Stimulated activated CD4-positive, alpha-beta T cell treated with anti-CD3 and anti-CD28 coated beads, Interleukin-4, amount 100 ng/mL, for 24 hours (primary cell): ENCODE data around the gene ABL1.

Experiments
- DNase-seq: peaks from one replicate; pipeline ENCODE4 v3.0.0-alpha.2; 2020

Gene ABL1

GRCh38 chr9:130920762-130921299 lies 85.8 kb downstream of the ABL1 start:
- no peak for DNase-seq

- no peak for DNase-seq
Measured at GRCh38 chr9:130921300-130921988, 86.4 kb downstream of the ABL1 start.

DNA sequence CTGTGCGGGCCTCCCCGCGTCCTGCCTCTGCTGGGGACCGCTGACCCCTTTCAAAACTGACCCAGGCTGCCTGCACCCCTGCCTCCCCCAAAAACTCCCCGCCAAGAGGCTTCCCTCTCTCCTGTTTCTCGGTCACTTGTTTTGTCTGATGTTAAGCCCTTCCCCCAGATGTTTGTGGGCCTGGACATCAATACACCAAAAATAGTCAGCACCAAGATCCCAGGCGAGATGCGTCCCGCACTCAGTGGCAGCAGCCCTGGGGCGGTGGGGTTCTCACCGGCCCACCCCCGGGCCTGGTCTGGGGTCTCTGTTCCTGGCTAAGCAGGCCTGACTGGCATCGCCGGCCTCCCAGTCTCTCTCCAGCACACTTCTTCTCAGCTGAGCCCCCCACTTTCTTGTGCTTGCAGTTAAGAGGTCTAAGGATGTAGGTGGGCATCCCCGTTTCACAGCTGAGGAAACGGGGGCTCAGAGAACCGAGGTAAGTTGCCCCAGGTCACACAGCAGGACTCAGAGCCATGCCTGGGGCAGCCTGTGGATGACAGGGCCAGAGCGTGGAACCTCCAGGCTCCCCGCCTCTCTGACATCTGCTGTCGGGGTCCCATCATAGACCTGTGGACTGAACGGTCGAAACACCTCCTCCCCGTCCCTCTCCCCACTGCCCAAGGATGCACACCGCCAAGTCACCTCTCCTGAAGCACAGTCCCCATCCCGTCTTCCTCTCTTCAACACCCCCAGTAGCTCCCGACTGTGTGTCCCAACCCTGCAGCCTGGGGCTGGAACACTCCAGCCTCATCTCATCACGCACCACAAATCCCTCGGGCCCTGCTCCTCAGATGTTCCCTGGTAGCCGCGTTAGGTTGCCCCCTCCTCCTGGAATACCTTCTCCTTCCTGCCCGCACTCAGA lies 87.2 kb downstream of the ABL1 start:
- no peak for DNase-seq

DNA sequence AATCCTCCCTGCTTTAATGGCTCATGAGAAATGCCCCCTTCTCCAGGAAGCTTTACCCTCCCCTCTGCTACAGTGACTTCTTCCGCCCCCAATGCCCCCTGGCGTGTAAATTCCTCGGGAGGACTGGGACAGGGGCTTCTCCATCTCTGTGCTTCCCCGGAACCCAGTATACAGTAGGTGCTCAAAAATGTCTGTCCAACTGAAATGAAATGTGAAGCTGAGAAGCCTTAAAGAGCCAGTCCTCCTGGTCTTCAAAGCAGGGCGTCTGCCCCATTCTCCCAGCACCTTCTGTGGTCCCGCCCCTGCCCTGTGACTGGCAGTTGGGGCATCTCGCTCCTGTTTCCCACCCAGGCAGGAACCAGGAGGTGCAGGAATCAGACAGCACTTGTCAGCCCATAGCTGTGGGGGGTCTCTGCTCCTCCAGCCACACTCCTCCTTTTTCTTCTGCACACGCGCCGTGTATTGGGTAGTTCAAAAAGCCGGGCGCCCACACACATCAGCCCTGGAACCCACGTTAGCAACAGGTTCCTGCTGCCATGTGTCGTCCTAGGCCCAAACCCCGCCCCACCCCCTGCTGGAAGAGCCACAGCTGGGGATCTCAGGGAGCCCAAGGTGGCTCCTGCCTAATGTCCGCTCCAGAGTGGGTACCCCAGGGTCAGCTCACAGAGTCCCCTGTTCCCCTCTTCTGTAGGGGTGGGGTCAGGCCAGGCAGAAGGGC lies 88.0 kb downstream of the ABL1 start:
- no peak for DNase-seq

- no peak for DNase-seq
Measured at GRCh38 chr9:130923611-130924447, 88.8 kb downstream of the ABL1 start.

DNA sequence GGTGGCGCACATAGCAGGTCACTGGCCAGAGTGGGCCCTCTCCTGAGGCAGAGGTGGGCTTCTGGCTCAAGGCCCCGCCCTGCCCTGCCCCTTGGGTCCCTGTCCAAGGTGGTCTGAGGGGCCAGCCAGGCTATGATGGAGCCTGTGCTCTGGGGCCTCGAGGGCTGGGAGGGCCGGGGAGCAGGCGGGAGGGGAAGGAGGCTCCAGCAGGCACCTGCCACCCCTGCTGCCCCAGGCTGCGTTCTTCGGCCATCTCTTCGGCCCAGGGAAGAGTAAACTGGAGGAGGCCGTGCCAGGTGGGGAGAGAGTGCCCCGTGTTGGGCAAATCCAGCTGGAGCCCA lies 89.4 kb downstream of the ABL1 start:
- no peak for DNase-seq

DNA sequence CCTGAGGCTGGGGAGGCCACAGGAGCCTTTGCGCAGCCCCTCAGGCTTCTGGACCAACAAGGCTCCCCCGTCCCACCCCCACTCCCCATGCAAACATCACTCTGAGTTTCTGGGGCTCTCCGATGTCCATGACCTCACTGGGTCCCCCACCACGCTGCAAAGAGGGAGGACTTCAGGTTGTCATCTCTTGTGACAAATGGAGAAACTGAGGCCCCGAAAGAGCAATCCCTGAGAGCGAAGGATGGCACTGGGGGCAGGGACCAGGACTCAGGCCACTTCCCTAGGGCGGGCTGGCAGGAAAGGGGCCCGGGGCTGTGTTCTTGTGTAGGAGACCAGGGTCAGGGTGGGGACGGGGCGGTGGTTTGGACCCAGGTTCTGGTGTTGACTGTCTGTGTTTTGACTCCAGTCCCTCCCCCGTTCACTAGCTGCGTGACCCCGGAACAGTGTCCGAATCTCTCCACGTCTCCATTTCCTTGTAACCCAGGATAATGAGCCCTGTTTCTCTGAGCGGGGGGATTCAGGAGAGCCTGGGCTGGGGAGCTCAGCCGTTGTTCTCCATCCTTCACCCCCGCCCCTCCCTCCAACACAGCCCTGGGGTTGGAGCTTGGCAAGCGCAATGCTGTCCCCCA lies 90.1 kb downstream of the ABL1 start:
- DNase-seq: no peak

- DNase-seq: no peak
Measured at GRCh38 chr9:130927338-130927737, 92.3 kb downstream of the ABL1 start.

- no peak for DNase-seq
Measured at GRCh38 chr9:130927995-130928900, 93.2 kb downstream of the ABL1 start.

DNA sequence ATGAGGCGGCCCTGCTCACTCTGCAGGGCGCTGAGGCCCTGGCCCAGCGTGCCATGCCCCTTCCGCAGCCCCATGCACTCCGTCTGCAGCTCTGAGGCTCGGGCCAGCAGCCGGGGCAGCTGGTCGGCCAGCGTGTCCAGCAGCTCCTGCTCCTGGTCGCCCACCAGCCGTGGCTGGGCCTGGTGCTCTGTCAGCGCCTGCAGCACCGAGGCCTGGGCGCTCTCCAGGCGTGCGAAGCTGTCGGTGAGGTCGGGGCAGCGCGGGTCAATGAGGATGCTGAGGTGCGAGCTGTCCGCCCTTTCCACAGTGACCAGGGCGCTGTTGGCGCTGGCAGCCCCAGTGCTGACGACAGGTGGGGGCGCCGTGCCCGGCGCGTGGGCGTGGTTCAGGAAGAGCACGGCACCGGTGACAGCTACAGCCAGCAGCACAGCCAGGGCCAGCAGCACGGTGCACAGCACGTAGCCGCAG lies 94.6 kb downstream of the ABL1 start:
- DNase-seq: no peak

- no peak for DNase-seq
Measured at GRCh38 chr9:130930132-130930803, 95.2 kb downstream of the ABL1 start.

DNA sequence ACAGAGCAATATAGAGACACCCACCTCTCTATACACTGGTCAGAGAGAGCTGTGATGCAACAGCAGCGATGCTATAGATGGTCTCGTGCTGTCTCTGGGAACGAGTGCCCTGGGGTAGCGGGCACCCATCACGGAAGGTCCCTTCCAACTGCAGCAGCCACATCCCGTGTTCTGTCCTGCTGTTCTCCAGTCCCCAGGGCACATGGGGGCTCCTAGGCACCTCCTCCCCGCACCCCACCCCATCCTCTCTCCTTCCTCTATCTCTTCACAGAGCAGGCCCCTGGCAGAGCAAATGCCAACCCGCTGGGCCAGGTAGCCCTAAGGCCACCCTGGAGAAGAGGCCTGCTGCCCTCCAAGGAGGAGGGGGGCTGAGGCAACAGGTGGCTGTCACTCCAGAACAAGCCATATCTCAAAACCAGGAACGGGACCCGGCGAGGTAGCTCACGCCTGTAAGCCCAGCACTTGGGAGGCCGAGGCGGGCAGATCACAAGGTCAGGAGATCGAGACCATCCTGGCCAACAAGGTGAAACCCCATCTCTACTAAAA lies 95.8 kb downstream of the ABL1 start:
- no peak for DNase-seq

- no peak for DNase-seq
Measured at GRCh38 chr9:130931508-130932254, 96.6 kb downstream of the ABL1 start.

DNA sequence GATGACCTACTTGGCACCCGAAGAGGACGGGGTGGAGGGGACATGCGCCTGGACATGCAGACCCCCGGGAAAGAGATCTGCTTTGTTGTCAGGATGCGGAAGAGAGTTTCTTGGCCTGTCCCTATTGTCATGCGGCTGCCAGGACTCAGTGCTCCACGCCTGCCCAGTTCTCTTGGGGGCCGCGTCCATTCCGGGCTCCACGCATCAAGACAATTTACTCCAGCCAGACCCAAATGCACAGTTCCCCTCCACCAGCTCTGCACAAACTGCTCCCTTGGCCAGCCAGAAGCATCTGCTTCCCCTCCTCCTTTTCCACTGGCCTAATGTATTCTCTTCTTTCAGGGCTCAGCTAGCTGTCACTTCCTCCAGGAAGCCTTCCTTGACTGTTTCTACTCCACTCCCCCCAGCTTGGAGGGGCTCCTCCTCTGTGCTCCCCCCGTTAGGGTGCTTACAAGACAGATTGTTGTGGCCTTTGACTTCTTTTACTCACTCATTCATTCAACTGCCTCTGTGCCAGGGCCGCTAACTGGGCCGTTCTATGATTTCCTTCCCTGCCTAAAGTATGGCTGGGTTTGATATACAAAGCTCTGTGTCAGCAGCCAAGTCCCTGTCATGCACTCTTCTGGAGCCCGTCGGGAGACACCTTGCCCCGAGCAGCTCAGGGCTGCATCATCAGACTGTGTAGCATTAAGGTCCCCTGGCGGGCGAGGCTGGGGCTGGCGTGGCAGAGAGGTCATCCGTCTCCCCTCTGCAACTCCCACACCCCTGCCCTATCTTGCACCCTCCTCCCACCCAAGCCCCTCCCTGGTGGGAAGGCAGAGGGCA lies 97.4 kb downstream of the ABL1 start:
- no peak for DNase-seq

- no peak for DNase-seq
Measured at GRCh38 chr9:130933114-130934046, 98.3 kb downstream of the ABL1 start.

DNA sequence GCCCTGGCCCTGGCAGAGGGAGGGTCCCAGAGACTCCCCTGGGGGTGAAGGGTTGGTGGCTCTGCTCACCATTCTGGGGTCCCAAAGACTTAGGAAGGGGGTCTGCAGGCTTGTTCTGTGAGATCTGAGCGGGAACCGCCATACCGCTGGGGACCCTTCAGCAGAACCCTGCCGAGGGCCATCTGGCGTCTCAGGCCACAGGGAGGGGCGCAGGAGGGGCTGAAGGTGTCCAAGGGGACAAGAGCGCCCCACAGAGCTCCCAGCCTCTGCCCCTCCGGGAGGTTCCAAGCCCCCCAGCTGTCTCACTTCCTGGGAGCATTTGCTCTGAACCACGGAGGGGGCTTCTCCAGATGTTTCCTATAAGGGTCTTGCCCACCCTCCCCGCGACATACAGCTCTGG lies 99.2 kb downstream of the ABL1 start:
- no peak for DNase-seq
